Hepatocyte (in vitro differentiated cells): ENCODE data around the gene EEIG1.

ENCODE experiments used
- CTCF ChIP-seq: fragments of 200-600 bp; sonication (generic); IDR thresholded peaks from 2 replicates; pipeline ENCODE4 v1.5.1; 2016; ENCODE audit warnings: antibody characterized with exemption, mild to moderate bottlenecking; ENCODE audit not compliant: poor library complexity
- EZH2 ChIP-seq: fragments of 200-600 bp; sonication (generic); IDR thresholded peaks from 2 replicates; pipeline ENCODE4 v1.6.1; 2016; ENCODE audit warnings: antibody characterized with exemption, mild to moderate bottlenecking, borderline replicate concordance
- EZH2phosphoT487 ChIP-seq: fragments of 200-600 bp; sonication (generic); IDR thresholded peaks from one replicate; pipeline ENCODE4 v1.6.1; 2018; ENCODE audit warnings: antibody characterized with exemption, mild to moderate bottlenecking, low read depth, moderate library complexity; ENCODE audit not compliant: unreplicated experiment, severe bottlenecking

GRCh38 chr9:127940593-127940992 is 40.2 kb downstream of the EEIG1 start:
- TF ChIP-seq EZH2 (no peak), CTCF (no peak), EZH2phosphoT487 (no peak)
